Measurements from ENCODE around the gene PLA2G4B.

PLA2G4B gene, protein sequence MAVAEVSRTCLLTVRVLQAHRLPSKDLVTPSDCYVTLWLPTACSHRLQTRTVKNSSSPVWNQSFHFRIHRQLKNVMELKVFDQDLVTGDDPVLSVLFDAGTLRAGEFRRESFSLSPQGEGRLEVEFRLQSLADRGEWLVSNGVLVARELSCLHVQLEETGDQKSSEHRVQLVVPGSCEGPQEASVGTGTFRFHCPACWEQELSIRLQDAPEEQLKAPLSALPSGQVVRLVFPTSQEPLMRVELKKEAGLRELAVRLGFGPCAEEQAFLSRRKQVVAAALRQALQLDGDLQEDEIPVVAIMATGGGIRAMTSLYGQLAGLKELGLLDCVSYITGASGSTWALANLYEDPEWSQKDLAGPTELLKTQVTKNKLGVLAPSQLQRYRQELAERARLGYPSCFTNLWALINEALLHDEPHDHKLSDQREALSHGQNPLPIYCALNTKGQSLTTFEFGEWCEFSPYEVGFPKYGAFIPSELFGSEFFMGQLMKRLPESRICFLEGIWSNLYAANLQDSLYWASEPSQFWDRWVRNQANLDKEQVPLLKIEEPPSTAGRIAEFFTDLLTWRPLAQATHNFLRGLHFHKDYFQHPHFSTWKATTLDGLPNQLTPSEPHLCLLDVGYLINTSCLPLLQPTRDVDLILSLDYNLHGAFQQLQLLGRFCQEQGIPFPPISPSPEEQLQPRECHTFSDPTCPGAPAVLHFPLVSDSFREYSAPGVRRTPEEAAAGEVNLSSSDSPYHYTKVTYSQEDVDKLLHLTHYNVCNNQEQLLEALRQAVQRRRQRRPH

GRCh38 chr15:41838400-41838897 is at the start of gene PLA2G4B:
Gene PLA2G4B (plus strand): TSS chr15:41838847. CDS start chr15:41838914, 67 bp downstream.
- no peak for DNase-seq (ENCODE audit: low read depth)
- H3K4me3 ChIP-seq (ENCODE audit: low read depth, low read length), result no peak within 1 kb of the TSS

DNA sequence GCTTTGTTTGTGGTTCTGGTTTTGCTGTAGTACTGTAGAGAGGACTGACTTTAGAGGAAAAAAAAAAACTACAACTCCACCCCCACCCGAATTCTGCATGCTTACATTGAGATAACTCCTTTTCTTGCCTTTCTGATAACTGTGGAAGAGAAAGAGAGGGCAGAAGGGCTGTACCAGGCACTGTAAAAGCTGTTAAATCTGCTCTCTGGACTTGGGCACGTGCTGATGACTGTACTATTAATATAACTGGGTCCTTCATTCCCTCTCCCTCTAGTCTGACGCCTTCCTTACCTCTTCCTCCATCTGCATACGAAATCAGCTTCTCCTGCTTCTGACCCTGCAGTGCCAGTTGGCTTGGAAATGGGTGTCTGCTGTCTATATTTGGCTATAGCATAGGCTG is 49.4 kb upstream of the PLA2G4B start:
- no peak overlapping the region for H3K4me3 ChIP-seq (ENCODE audit: low read depth, low read length)

GRCh38 chr15:41789662-41790061 is 49.0 kb upstream of the PLA2G4B start:
- DNase-seq (ENCODE audit: low read depth), result no peak
- H3K4me3 ChIP-seq (ENCODE audit: low read depth, low read length), result no peak overlapping the region

More for the DNA sequence above, 49.4 kb upstream of the PLA2G4B start:
- no peak for DNase-seq (ENCODE audit: low read depth)

DNA sequence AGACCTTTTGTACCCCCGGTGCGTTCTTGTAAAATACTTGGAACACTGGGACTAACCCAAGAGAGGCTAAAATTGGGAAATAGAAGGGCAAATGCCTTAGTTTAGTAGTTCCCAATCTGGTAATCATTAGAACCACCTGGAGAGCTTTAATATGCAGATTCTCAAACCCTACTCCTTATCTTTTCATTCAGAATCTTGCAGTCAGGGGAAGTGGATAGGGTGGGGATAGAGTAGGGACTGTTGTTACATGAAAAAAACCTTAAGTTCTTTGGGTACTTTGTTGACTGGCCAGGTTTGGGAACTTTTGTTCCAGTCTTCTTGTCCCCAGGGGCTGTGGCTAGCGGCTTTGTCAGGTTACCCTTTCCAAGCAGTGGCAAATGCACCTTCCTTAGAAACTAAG is 48.5 kb upstream of the PLA2G4B start:
- H3K4me3 ChIP-seq (ENCODE audit: low read depth, low read length), result no peak overlapping the region

DNA sequence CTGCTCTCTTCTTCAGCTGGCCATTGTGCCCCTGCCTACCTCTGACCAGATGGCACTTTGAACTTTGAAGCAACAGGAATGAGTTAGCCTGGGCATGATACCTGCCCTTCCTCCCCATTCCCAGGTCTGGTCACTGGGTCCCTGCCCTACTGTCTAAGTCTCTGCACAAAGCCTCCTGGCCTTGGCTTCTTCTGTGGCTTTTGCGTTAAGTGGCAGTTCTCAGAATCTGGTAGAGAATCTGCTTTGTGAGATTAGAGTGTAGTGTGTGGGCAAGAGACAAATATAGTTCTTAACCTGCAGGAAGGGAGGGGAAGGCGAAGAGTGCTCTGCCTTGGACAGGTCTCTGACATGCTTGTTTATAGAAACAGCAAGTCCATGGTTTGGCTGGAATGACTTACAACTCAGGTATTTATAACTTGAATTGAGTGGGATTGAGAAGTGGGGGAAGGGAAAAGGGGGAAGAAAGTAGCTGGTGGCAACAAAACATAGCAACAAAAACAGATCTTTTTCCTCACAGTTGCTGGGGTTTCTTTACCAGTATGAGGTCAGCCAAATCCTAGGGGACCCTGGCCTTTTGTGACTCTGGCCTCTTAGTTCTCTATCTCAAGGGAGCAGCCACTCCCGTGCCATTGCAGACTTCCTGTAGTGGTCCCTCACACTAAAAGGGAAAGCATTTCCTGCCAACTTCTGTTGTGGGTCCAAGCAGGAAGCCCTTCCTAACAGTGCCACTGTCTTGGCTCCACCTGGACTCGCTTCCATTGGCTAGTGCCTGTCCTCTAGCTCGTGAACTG is 47.7 kb upstream of the PLA2G4B start:
- no peak overlapping the region for H3K4me3 ChIP-seq (ENCODE audit: low read depth, low read length)
- no peak for DNase-seq (ENCODE audit: low read depth)

More for the DNA sequence above, 48.5 kb upstream of the PLA2G4B start:
- DNase-seq (ENCODE audit: low read depth), result no peak

DNA sequence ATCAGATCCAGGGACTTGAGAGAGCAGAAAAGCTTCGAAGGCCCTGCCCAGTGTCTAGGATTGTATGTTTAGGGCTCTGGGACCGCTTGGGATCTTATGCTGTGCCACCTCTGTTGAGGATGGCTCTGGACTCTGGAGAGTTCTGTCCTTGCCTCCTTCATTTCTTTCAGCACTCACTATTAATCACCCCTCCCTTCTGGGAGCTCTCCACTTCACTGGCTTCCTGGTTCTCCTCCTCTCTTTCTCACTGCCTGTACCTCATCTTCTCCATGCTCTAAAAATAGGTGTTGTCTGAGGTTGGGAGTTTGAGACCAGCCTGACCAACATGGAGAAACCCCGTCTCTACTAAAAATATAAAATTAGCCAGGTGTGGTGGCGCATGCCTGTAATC is 47.1 kb upstream of the PLA2G4B start:
- no peak for DNase-seq (ENCODE audit: low read depth)
- H3K4me3 ChIP-seq (ENCODE audit: low read depth, low read length), result no peak overlapping the region

DNA sequence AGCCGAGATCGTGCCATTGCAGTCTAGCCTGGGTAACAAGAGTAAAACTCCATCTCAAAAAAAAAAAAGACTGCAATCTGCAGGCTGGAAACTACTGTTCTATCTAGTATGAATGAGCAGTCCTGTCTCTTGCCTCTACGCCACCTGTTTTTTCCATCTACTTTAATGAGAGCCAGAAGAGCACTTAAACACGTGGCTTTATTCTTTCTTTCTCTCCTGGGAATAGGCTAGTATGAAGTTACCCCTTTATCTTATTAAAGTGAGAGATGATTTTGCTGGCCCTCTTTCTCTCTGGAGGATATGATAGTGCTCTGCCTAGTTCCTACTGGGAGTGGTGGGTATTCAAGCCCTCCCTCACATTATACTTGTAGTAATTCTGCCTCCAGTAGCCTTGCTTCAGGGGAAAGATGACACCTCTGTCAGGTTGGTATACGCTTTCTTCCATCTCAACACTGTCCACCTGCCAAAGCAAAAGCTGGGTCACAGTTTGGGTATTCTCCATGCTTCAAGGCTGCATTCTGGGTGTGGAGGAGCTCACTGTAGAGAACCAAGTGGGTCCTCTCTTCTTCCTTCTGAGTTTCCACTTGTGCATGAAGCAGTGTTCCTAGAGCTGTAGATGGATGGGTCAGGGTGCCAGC is 46.5 kb upstream of the PLA2G4B start:
- no peak for DNase-seq (ENCODE audit: low read depth)
- no peak overlapping the region for H3K4me3 ChIP-seq (ENCODE audit: low read depth, low read length)

DNA sequence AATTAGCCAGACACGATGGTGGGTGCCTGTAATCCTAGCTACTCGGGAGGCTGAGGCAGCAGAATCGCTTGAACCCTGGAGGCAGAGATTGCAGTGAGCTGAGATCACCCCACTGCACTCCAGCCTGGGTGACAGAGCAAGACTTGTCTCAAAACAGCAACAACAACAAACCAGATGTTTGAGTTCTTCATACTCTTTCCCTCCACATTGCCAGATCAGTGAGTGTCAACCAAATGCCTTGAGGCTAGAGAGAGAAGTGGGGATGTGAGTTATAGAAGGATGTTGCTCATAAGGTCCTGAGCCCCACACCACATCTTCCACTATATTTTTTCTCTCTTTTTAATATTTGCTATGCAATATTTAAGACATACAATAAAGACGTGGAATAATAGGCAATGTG is 44.6 kb upstream of the PLA2G4B start:
- DNase-seq (ENCODE audit: low read depth), result no peak

DNA sequence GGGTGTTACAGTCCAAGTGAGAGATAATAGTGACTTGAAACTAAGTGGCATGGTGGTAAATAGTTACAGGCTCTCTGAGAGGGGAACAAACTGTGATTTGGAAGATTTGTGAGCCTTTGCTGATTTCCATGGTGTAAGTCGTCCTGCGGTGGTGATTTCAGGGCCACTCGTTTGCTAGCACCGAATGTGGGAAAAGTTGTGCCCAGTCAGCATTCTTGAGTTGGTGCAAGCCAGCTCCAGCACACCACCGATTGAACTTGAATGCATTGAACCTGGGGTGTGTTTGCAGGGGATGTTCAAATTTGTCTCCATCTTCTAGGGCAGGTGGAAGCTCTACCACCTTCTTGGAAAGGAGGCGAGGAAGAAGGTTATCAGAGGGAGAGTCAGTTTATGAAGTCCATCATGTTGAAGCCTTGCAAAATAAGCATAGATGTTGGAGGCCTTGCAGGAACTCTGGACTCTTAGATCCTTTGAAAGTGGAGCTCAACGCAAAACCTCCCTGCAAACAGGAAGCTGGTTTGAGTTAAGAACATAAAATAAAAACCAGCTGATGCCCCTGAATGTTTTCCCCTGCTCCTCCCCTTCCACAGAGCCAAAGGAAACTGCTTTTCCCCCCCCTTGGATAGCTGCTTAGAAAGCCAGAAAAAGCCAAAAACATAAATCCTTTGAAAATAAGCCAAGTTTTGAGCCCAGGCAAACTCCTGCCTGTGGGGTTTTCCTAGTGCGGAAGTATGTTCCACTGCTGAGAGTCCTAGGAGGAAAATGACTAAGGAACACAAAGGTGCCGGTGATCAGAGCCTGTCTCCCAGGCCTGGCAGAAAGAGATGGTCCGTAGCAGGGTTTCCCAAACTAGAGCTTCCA is 42.4 kb upstream of the PLA2G4B start:
- H3K4me3 ChIP-seq (ENCODE audit: low read depth, low read length), result no peak overlapping the region
- DNase-seq (ENCODE audit: low read depth), result no peak

More for the DNA sequence above, 44.6 kb upstream of the PLA2G4B start:
- no peak overlapping the region for H3K4me3 ChIP-seq (ENCODE audit: low read depth, low read length)

GRCh38 chr15:41797201-41797944 is 41.3 kb upstream of the PLA2G4B start:
- no peak overlapping the region for H3K4me3 ChIP-seq (ENCODE audit: low read depth, low read length)
- no peak for DNase-seq (ENCODE audit: low read depth)

GRCh38 chr15:41798607-41799487 is 39.8 kb upstream of the PLA2G4B start:
- no peak overlapping the region for H3K4me3 ChIP-seq (ENCODE audit: low read depth, low read length)
- no peak for DNase-seq (ENCODE audit: low read depth)

GRCh38 chr15:41799488-41799805 is 39.2 kb upstream of the PLA2G4B start:
- no peak overlapping the region for H3K4me3 ChIP-seq (ENCODE audit: low read depth, low read length)
- DNase-seq (ENCODE audit: low read depth), result no peak

DNA sequence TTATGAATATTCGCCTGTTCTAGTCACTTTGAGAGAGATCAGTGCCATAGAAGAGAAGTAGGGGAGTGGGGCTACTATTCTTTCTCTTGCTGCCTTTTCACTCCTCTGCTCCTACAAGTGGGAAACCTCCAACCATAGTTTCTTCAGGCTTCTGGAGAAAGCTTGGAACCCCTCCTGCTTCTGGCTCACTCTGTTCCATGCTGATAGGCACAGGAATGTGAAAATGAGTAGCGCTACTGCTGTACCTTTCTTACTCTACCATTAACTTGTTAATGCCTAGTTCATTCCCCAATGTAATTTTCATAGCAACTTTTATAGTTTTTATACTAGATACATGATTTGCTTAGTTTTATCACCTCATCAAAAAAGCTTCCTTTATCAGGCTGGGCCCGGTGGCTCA is 37.5 kb upstream of the PLA2G4B start:
- no peak for DNase-seq (ENCODE audit: low read depth)
- no peak overlapping the region for H3K4me3 ChIP-seq (ENCODE audit: low read depth, low read length)

- no peak overlapping the region for H3K4me3 ChIP-seq (ENCODE audit: low read depth, low read length)
- DNase-seq (ENCODE audit: low read depth), result no peak
Measured at GRCh38 chr15:41801850-41802455, 36.7 kb upstream of the PLA2G4B start.

DNA sequence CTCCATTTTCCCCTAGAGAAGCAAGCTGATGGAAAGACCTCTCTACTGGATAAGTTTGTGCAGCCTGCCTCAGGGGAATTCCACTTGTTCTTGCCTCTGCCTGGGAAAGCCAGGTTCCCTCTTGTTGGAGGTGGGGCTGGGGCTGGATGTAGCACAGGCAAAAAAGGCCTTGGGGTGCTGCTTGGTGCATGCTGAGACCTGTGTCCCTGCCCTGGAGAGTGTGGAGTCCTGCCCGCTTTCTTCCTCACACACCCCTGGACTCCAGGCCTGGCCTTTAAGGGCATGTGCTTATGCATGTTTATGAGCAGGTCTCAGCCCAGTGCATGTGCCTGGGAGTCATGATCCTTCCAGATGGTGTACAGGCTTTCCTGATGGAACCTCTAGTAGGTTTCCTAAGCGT is 34.3 kb upstream of the PLA2G4B start:
- no peak overlapping the region for H3K4me3 ChIP-seq (ENCODE audit: low read depth, low read length)
- DNase-seq (ENCODE audit: low read depth), result no peak

DNA sequence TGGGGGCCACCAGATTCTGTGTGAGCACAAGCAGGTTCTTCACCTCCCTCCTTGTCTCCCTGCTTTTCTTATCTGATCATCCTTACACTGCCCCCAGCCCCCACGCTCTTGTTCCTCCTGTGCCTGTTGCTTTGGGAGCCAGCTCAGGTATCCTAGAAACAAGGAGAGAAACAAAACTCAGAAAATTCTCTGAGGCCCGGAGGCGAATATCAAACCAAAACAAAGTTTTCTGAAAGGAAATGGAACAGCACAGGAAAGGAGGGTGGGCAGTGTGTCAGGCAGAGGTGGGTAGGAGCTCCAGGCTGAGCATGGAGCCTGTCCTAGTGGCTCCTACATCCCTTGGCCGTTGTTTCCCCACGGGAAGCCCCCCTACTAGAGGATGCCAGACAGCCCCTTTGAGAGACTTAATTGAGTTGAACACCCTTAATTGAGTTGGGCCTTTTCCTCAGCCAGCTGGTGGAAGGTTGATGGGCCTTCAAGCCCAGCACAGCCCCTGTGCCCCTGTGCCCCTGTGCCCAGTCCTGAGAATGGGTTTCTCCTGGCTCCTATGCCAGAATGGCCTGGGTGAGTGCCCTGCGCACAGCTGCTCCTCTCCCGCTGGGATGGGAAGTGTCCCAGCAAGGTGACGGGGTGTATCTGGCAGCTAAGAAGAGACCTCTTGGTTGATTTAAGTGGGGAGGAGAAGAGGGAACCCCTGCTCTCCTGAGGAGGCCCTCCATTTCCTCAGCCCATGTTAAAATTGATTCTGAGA is 33.6 kb upstream of the PLA2G4B start:
- no peak for DNase-seq (ENCODE audit: low read depth)
- no peak overlapping the region for H3K4me3 ChIP-seq (ENCODE audit: low read depth, low read length)
